Activated CD4-positive, alpha-beta memory T cell treated with anti-CD3 and anti-CD28 coated beads, Interleukin-2, amount 10 ng/mL, durations not matched to agents 7 days and 5 days (primary cell): ENCODE measurements around the gene ANAPC2. TPM values are rescaled to one million over a fixed set of nuclear protein-coding genes. Genes with fewer than 3 reads are reported as not detected.

ENCODE experiments used
- CTCF ChIA-PET: fragments of 350-600 bp; sonication (Branson Sonifier 250); formaldehyde crosslinking; loops from one replicate; lab custom pipeline; 2021; ENCODE audit warnings: antibody characterized with exemption, inconsistent platforms; lab: Charles Lee
- POLR2A ChIA-PET: fragments of 350-600 bp; sonication (Branson Sonifier 250); formaldehyde crosslinking; loops from one replicate; lab custom pipeline; 2021; ENCODE audit warnings: antibody characterized with exemption; lab: Charles Lee
- DNase-seq: peaks from one replicate; pipeline ENCODE4 v3.0.0-alpha.2; 2020
- H3K27ac Mint-ChIP-seq: one replicate; pipeline ENCODE4 v1.8.0; 2021; ENCODE audit warnings: mild to moderate bottlenecking, mixed read lengths
- H3K27me3 Mint-ChIP-seq: one replicate; pipeline ENCODE4 v1.8.0; 2021; ENCODE audit warnings: mixed read lengths
- H3K36me3 Mint-ChIP-seq: one replicate; pipeline ENCODE4 v1.8.0; 2021; ENCODE audit warnings: low read depth, mixed read lengths
- H3K4me1 Mint-ChIP-seq: one replicate; pipeline ENCODE4 v1.8.0; 2021; ENCODE audit warnings: mixed read lengths
- H3K4me3 Mint-ChIP-seq: one replicate; pipeline ENCODE4 v1.8.0; 2021; ENCODE audit warnings: mild to moderate bottlenecking, mixed read lengths
- H3K9me3 Mint-ChIP-seq: one replicate; pipeline ENCODE4 v1.8.0; 2021; ENCODE audit warnings: mixed read lengths
- total RNA-seq, 2 experiments: library from RNA; stranded (reverse); gene quantifications; one replicate each; pipeline ENCODE4 v1.2.3, GENCODE V29; 2021

The ANAPC2 gene
- total RNA-seq, 2 experiments from 2014 or later, result 53.3 to 57.8 TPM

- DNase-seq, result no peak
- POLR2A ChIA-PET, result interaction anchor here (0.8 to 1.6 kb wide), 4 partner anchors 8 to 48 kb away, joined by 3 to 6 read pairs (median 4); partner anchors contain the start of genes TPRN and TUBB4B
Observed at GRCh38 chr9:137192859-137193258, 4.5 kb upstream of the ANAPC2 start.

DNA sequence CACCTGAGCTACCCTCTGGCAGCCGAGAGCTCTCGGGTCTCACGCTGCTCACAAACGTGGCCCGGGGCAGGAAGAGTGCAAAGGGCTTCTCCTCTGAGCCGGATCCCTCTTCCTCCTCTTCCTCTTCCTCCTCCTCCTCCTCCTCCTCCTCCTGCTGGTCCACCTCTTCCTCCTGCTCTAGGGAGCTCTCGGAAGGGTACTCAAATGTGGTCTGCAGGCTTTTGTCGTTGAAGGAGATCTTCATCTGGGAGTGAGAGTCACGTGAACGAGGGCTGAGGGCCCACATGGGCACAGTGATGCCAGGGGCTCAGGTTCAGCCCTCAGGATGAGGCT, 4.1 kb upstream of the ANAPC2 start:
- H3K36me3 Mint-ChIP-seq, result peaks cover 18% of the 10 kb centered on the region
- H3K9me3 Mint-ChIP-seq, result no peaks in the 10 kb centered on the region
- no peak overlapping the region for H3K4me3 Mint-ChIP-seq
- ChIA-PET CTCF (no interaction called here), POLR2A (interaction anchor here (0.8 to 1.6 kb wide), 4 partner anchors 8 to 48 kb away, joined by 3 to 6 read pairs (median 4); partner anchors contain the start of genes CYSRT1, TPRN and TUBB4B)
- no peaks in the 10 kb centered on the region for H3K27me3 Mint-ChIP-seq
- peaks cover 26% of the 10 kb centered on the region for H3K4me1 Mint-ChIP-seq
- DNase-seq, result no peak
- no peak overlapping the region for H3K27ac Mint-ChIP-seq

More at GRCh38 chr9:137192859-137193258, 4.5 kb upstream of the ANAPC2 start:
- Mint-ChIP-seq H3K9me3 (no peaks in the 10 kb centered on the region), H3K36me3 (peaks cover 15% of the 10 kb centered on the region), H3K4me3 (no peak overlapping the region), H3K4me1 (peaks cover 22% of the 10 kb centered on the region), H3K27me3 (no peaks in the 10 kb centered on the region), H3K27ac (no peak overlapping the region)
- CTCF ChIA-PET, result interaction anchor here (0.9 kb wide), 1 partner anchor 35 kb away, joined by 3 read pairs; the partner anchor contains the start of gene RNF224

GRCh38 chr9:137191691-137192447, 3.5 kb upstream of the ANAPC2 start:
- no peak for DNase-seq
- POLR2A ChIA-PET, result interaction anchor here (0.6 to 1.6 kb wide), 5 partner anchors 9 to 49 kb away, joined by 3 to 6 read pairs (median 4); partner anchors contain the start of genes CYSRT1, TPRN and TUBB4B
- Mint-ChIP-seq H3K4me1 (peaks cover 31% of the 10 kb centered on the region), H3K27me3 (no peaks in the 10 kb centered on the region), H3K27ac (no peak overlapping the region), H3K4me3 (no peak overlapping the region), H3K9me3 (no peaks in the 10 kb centered on the region), H3K36me3 (peaks cover 18% of the 10 kb centered on the region)
- CTCF ChIA-PET, result no interaction called here

DNA sequence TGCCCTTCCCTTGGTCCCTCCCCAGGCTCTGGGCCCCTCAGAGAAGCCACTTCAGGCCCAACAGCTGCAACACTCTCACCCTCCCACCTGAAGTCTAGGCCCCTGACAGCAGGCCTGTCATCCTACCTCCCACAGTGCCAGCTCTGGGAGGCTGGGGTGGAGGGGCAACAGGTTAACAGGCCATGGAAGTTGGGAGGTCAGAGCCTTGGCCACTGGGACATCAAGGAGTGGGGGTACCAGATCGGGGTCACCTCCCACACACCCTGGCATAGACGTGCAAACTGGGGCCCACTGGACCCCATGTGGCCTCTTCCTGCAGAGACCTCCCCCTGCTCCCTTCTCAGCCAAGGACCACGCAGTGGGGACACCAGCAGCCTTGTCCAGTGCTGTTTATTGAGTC, 2.9 kb upstream of the ANAPC2 start:
- no peak for DNase-seq
- Mint-ChIP-seq H3K4me1 (peaks cover 37% of the 10 kb centered on the region), H3K4me3 (peak overlapping the region; percentile 61), H3K9me3 (no peaks in the 10 kb centered on the region), H3K27me3 (no peaks in the 10 kb centered on the region), H3K27ac (peak overlapping the region; percentile 61), H3K36me3 (peaks cover 18% of the 10 kb centered on the region)
- ChIA-PET POLR2A (interaction anchor here (0.6 to 1.6 kb wide), 3 partner anchors 10 to 34 kb away, joined by 3 to 6 read pairs (median 3); partner anchors contain the start of genes CYSRT1 and TPRN), CTCF (no interaction called here)

GRCh38 chr9:137190315-137190856, 2.0 kb upstream of the ANAPC2 start:
- peak overlapping the region; percentile 61 for H3K27ac Mint-ChIP-seq
- H3K9me3 Mint-ChIP-seq, result no peaks in the 10 kb centered on the region
- DNase-seq, result no peak
- ChIA-PET POLR2A (interaction anchor here (1.8 kb wide), 1 partner anchor 95 kb away, joined by 8 read pairs; no protein-coding TSS in a partner anchor), CTCF (interaction anchor here (1.5 to 2.8 kb wide), 3 partner anchors 14 to 36 kb away, joined by 6 to 12 read pairs (median 11); partner anchors contain the start of genes RNF208 and RNF224)
- peak overlapping the region; percentile 91 for H3K4me3 Mint-ChIP-seq
- no peaks in the 10 kb centered on the region for H3K27me3 Mint-ChIP-seq
- H3K4me1 Mint-ChIP-seq, result peaks cover 38% of the 10 kb centered on the region
- peaks cover 18% of the 10 kb centered on the region for H3K36me3 Mint-ChIP-seq

GRCh38 chr9:137189297-137190295, 1.2 kb upstream of the ANAPC2 start:
- H3K27me3 Mint-ChIP-seq, result no peaks in the 10 kb centered on the region
- peak overlapping the region; percentile 97 for H3K27ac Mint-ChIP-seq
- peaks cover 38% of the 10 kb centered on the region for H3K4me1 Mint-ChIP-seq
- CTCF ChIA-PET, result interaction anchor here (0.7 to 2.8 kb wide), 13 partner anchors 11 to 160 kb away, joined by 3 to 12 read pairs (median 6); partner anchors contain the start of genes MAN1B1, RNF208, RNF224 and TPRN
- no peak for DNase-seq
- H3K9me3 Mint-ChIP-seq, result no peaks in the 10 kb centered on the region
- H3K4me3 Mint-ChIP-seq, result peak overlapping the region; percentile 91
- POLR2A ChIA-PET, result interaction anchor here (0.7 to 3.1 kb wide), 24 partner anchors 9 to 792 kb away, joined by 3 to 30 read pairs (median 6); partner anchors contain the start of genes CYSRT1, GRIN1, MAN1B1 and RNF208
- H3K36me3 Mint-ChIP-seq, result peaks cover 19% of the 10 kb centered on the region

DNA sequence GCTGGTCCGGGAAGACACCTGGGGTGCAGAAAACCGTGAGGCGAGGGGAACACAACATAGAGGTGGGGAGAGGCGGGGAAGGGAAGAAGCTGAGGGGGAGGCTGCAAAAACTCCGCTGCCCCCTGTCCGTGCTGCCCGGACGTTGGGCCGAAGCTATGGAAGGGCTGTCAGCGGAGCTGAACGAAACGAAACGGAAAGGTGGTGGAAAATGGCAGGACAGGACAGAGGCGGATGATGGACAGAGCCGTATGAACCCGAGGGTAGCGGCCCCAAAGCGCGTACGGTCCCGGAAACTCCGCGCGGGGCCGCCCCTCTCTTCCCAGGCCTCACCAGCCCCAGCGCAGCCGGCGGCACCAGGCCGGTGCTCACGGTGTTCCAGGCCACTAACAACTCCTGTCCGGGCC, 272 bp downstream of the ANAPC2 start:
- POLR2A ChIA-PET, result interaction anchor here (0.7 to 3.1 kb wide), 22 partner anchors 10 to 703 kb away, joined by 3 to 30 read pairs (median 6); partner anchors contain the start of genes CYSRT1, LRRC26, MAN1B1 and RNF208
- DNase-seq, result no peak

DNA sequence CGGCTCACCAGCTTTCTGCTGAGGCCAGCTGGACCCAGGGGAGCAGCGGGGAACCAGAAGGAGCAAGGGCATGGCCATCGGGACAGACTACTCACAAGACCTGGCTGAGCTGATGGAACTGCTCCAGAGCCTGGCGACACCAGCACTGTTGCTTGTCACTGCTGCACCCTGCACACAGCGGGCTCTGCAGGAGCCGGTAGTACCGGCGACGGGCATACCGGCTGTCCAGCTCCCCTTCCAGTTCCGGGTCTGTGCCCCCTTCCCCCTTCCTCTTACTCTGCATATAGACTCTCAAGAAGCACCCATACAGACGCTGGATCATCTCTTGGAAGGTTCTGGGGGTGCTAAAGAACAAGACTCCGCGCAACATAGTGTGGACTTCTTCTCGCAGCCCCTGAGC, 974 bp downstream of the ANAPC2 start:
- peaks cover 31% of the 10 kb centered on the region for H3K36me3 Mint-ChIP-seq
- DNase-seq, result no peak
- H3K27me3 Mint-ChIP-seq, result no peaks in the 10 kb centered on the region
- no peaks in the 10 kb centered on the region for H3K9me3 Mint-ChIP-seq
- CTCF ChIA-PET, result interaction anchor here (0.5 to 2.8 kb wide), 4 partner anchors 17 to 218 kb away, joined by 3 to 12 read pairs (median 8); partner anchors contain the start of gene RNF208
- peak overlapping the region; percentile 93 for H3K4me3 Mint-ChIP-seq
- H3K27ac Mint-ChIP-seq, result peak overlapping the region; percentile 94
- POLR2A ChIA-PET, result interaction anchor here (0.7 to 3.1 kb wide), 17 partner anchors 11 to 702 kb away, joined by 3 to 30 read pairs (median 9); partner anchors contain the start of genes CYSRT1, LRRC26, MAN1B1 and RNF208
- H3K4me1 Mint-ChIP-seq, result peaks cover 40% of the 10 kb centered on the region

More for the DNA sequence above, 272 bp downstream of the ANAPC2 start:
- peaks cover 31% of the 10 kb centered on the region for H3K36me3 Mint-ChIP-seq
- CTCF ChIA-PET, result interaction anchor here (0.5 to 2.8 kb wide), 6 partner anchors 13 to 218 kb away, joined by 3 to 12 read pairs (median 11); partner anchors contain the start of genes RNF208 and TPRN
- H3K4me3 Mint-ChIP-seq, result peak overlapping the region; percentile 93
- H3K4me1 Mint-ChIP-seq, result peaks cover 40% of the 10 kb centered on the region
- H3K27me3 Mint-ChIP-seq, result no peaks in the 10 kb centered on the region
- H3K9me3 Mint-ChIP-seq, result no peaks in the 10 kb centered on the region
- peak overlapping the region; percentile 94 for H3K27ac Mint-ChIP-seq

DNA sequence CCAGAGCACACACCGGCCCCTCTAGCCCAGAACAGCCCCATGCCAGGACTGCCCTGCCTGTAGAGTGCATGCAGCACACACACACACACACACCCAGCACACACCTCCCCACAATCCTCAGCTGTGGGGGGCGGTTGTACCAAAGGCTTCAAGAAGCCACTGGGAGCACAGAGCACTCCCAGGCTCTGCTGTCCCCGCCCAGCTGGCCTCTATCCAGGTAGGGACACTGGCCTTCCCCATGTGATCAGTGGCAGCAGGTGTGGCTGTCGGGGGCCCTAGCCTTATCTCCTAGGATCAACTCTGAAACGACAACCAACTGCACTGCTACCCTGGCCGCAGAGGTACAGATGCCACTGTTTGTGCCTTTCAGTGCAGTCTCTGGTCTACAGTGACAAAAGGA, 2.0 kb downstream of the ANAPC2 start:
- no peaks in the 10 kb centered on the region for H3K27me3 Mint-ChIP-seq
- POLR2A ChIA-PET, result no interaction called here
- H3K27ac Mint-ChIP-seq, result peak overlapping the region; percentile 94
- no peaks in the 10 kb centered on the region for H3K9me3 Mint-ChIP-seq
- CTCF ChIA-PET, result no interaction called here
- H3K4me3 Mint-ChIP-seq, result peak overlapping the region; percentile 93
- H3K4me1 Mint-ChIP-seq, result peaks cover 40% of the 10 kb centered on the region
- H3K36me3 Mint-ChIP-seq, result peaks cover 35% of the 10 kb centered on the region
- DNase-seq, result no peak

DNA sequence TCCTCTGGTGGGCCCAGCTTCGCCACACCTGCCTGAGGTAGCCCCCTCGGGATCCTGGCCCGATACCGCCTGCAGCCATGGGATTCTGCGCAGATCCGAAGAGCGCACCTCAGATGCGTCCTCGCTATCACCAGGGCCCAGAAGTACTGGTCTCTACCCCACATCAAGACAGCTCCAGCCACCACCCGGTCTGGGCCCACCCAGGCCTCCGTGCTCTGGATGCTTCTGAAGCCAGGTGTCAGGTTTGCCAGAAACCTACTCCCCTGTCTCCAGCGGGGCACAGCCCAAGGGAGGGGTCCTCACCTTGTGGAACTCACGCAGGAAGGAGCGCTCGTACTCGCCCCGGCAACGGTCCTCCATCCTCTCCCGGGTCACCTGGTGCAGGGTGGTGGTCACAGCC, 2.4 kb downstream of the ANAPC2 start:
- peaks cover 40% of the 10 kb centered on the region for H3K4me1 Mint-ChIP-seq
- no peak for DNase-seq
- H3K9me3 Mint-ChIP-seq, result no peaks in the 10 kb centered on the region
- H3K4me3 Mint-ChIP-seq, result no peak overlapping the region
- POLR2A ChIA-PET, result no interaction called here
- peaks cover 35% of the 10 kb centered on the region for H3K36me3 Mint-ChIP-seq
- H3K27me3 Mint-ChIP-seq, result no peaks in the 10 kb centered on the region
- H3K27ac Mint-ChIP-seq, result no peak overlapping the region
- CTCF ChIA-PET, result no interaction called here

DNA sequence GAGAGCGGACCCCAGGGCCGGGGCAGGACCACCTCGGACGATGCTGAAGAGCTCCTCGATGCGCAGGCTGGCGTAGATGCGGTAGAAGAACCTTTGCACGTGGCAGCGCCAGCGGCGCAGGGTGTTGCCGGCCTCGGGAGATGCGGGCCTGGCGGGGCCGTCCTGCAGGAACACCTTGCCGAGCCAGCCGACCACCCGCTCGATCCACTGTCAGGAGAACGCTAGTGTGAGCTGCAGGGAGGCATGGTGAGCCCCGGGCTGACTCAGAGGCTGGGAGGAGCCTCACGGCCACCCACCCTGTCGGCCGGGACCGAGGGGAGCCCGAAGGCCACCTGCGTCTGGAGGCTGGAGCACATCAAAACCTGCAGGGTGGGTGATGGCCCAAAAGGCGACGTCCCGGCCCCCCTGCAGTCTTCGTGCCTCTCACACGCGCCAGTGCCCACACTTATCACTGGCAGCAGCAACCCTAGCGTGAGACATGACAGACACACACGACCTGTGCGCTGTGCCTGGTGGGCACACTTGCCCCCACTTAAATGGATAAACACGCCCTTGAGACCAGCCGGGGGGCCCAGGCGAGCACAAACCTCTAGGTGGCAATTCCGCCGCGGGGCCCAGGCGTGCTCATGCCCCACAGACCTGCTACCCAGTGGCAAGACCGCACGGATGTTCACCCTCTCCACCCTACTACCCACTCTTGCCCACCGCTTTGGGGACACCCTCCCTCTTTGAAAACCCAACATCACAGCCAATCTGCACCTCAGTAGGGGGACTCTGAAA, 3.3 kb downstream of the ANAPC2 start:
- POLR2A ChIA-PET, result no interaction called here
- Mint-ChIP-seq H3K36me3 (peaks cover 30% of the 10 kb centered on the region), H3K9me3 (no peaks in the 10 kb centered on the region), H3K27ac (no peak overlapping the region), H3K27me3 (no peaks in the 10 kb centered on the region), H3K4me3 (no peak overlapping the region), H3K4me1 (peaks cover 34% of the 10 kb centered on the region)
- DNase-seq, result no peak
- CTCF ChIA-PET, result no interaction called here
